ENCODE results near the gene CSF2.

Gene CSF2

DNA sequence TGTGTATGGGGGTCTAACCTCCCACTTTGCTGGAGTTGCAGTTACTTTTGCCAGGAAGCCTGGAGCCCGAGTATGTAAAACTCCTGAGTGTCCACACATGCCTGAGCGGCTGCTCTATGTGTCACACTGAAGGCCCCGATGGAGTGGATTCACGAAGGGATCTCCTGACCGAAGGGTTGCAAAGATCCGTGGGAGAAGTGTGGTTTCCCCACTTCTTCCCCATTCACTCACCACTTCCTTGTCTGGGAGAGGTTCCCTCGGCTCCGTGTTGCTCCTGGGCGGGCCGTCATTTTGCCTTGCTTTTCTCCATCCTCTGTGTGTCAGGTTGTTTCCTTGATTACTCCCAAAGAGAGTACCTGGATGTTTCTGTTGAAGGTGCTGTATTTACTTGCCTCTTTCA is 29.4 kb upstream of the CSF2 start:
- ChIA-PET POLR2A (no interaction called here), CTCF (interaction anchor here (0.9 kb wide), 1 partner anchor 19 kb away, joined by 3 read pairs; no protein-coding TSS in a partner anchor)
- TF ChIP-seq, protein P1, sequence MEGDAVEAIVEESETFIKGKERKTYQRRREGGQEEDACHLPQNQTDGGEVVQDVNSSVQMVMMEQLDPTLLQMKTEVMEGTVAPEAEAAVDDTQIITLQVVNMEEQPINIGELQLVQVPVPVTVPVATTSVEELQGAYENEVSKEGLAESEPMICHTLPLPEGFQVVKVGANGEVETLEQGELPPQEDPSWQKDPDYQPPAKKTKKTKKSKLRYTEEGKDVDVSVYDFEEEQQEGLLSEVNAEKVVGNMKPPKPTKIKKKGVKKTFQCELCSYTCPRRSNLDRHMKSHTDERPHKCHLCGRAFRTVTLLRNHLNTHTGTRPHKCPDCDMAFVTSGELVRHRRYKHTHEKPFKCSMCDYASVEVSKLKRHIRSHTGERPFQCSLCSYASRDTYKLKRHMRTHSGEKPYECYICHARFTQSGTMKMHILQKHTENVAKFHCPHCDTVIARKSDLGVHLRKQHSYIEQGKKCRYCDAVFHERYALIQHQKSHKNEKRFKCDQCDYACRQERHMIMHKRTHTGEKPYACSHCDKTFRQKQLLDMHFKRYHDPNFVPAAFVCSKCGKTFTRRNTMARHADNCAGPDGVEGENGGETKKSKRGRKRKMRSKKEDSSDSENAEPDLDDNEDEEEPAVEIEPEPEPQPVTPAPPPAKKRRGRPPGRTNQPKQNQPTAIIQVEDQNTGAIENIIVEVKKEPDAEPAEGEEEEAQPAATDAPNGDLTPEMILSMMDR (IDR thresholded peaks at IDR 0.05; ENCODE audit: insufficient read depth, low read length, missing control alignments): no peak
- H3K4me3 ChIP-seq (ENCODE audit: low read depth, low read length): no peak overlapping the region
- no peak for DNase-seq (ENCODE audit: low read depth, low spot score)

DNA sequence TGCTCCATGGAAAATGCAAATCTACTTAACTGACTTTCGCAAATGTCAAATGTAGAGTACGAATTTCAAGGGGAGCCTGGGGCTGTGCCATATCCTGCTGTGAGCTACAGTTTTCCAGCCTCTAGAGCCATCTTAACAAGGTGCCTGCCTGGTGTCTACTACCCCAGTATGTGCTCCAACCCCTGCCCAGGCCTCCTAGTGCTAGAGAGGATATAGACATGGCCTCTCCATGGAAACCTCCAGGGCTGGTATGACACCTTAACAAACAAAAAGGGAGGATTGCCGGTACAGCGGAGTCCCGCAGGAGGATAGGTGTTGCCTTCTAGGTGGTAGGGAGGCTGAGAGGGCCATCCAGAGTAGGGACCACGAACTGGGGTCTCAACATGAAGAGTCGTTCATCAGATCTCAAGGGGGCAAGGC is 26.7 kb upstream of the CSF2 start:
- DNase-seq (ENCODE audit: low read depth, low spot score): no peak
- TF ChIP-seq, protein P1 (IDR thresholded peaks at IDR 0.05; ENCODE audit: insufficient read depth, low read length, missing control alignments): no peak
- ChIA-PET POLR2A (no interaction called here), CTCF (interaction anchor here (0.9 kb wide), 1 partner anchor 16 kb away, joined by 5 read pairs; no protein-coding TSS in a partner anchor)
- H3K4me3 ChIP-seq (ENCODE audit: low read depth, low read length): no peak overlapping the region

DNA sequence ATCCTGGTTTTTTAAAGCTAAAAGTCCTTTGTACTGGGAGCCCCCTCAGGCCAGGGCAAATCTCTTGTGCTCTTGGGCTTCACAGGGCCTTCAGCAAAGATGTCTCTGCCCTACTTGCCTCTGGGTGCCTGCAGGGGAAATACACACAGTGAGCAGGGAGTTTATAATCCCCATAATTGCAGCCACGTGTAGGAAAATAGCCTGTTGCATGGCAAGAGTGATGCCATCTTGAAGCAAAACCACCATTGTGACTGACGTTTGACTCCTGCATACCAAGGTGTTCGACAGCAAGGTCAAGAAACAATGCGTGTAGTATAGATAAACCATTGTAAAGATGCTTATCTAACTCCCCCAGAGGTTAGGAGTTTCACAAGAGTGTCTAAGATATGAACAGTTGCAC is 24.5 kb upstream of the CSF2 start:
- TF ChIP-seq, protein P1 (IDR thresholded peaks at IDR 0.05; ENCODE audit: insufficient read depth, low read length, missing control alignments): no peak
- H3K4me3 ChIP-seq (ENCODE audit: low read depth, low read length): no peak overlapping the region
- ChIA-PET POLR2A (no interaction called here), CTCF (interaction anchor here (1.3 to 3.2 kb wide), 2 partner anchors 14 to 39 kb away, joined by 3 to 21 read pairs; no protein-coding TSS in a partner anchor)
- DNase-seq (ENCODE audit: low read depth, low spot score): no peak

DNA sequence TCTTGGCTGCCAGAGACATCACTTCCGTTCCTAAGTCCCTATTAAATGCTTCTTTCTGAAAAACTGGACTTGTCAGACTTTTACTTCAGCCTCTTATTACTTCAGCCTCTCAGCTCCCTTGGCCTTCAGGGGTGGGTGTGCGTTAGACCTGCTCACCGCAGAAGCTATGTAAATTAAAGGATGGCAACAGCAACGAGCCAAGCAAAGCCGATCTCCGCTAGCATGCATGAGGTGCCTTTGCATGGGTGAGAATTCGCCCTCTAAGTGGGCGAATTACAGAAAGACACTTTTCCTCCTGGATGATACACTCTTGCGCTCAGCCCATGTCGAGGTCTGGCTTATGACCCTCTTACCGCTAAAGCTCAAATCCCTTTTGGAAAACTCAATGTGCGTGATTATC is 24.0 kb upstream of the CSF2 start:
- CTCF ChIA-PET: interaction anchor here (1.3 to 3.2 kb wide), 2 partner anchors 13 to 39 kb away, joined by 3 to 21 read pairs; no protein-coding TSS in a partner anchor
- H3K4me3 ChIP-seq (ENCODE audit: low read depth, low read length): no peak overlapping the region
- POLR2A ChIA-PET: no interaction called here
- DNase-seq (ENCODE audit: low read depth, low spot score): no peak
- TF ChIP-seq, protein P1 (IDR thresholded peaks at IDR 0.05; ENCODE audit: insufficient read depth, low read length, missing control alignments): no peak

DNA sequence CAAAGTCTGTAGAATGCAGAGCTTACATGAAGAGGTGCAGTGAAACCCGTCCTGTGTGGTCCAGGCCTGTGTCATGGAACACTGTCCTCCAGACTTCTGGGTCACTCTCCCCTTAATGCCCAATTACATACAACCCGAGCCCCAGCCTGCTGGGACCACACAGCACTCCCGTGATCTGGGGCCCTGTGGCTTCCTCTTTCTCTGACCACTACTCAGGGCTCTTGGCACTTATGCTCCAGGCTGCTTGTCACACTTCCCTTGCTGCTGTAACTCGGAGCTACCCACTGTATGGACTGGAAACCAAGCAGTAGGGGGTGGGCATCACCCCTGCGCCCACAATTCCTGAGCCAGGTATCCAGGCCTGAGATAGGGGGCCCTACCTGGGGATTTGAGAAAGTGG is 23.5 kb upstream of the CSF2 start:
- H3K4me3 ChIP-seq (ENCODE audit: low read depth, low read length): no peak overlapping the region
- POLR2A ChIA-PET: no interaction called here
- TF ChIP-seq, protein P1 (IDR thresholded peaks at IDR 0.05; ENCODE audit: insufficient read depth, low read length, missing control alignments): no peak
- CTCF ChIA-PET: interaction anchor here (3.2 kb wide), 1 partner anchor 13 kb away, joined by 21 read pairs; no protein-coding TSS in a partner anchor
- no peak for DNase-seq (ENCODE audit: low read depth, low spot score)

DNA sequence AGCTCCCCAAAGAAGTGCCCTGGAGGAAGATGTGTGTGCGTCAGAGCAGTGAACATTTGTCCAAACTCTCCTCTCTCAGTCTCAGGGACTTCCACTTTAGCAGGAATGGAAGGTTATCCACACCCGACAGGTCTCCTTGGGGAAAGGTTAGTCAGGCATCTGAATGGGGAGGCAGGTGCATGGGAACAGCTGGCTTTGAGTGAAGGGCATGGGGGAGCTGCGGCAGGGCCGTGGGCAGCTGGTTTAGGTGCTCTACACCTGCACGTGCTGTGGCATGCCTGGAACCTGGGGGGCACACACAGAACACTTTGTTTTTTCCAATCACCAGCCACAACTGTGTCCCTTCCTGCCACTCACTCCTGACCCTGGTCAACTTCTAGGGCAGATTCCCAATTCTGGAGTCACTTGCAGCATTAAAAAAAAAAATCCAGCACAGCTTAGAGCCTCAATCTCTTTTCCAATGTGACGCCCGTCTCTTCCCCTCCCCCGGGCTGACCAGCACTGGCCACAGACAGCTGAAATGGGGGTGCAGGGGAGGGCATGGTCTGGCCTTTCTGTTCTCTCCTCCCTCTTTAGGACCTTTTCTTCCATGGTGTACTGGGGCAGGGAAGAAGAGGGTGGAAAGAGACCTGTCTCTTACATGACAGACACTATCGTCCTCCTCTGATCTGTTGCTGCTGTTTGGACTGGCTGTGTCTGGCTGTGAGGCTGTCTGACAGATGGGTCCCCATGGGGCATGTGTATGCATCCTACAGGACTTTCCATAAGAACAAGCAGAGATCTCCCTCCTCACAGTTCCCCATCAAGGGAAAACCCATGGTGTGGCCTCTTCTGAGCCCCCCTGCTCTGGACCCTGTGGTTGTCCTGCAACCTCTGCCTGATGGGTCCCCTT is 22.7 kb upstream of the CSF2 start:
- TF ChIP-seq, protein P1 (IDR thresholded peaks at IDR 0.05; ENCODE audit: insufficient read depth, low read length, missing control alignments): no peak
- ChIA-PET CTCF (interaction anchor here (3.2 to 6.3 kb wide), 2 partner anchors 12 kb away, joined by 21 to 61 read pairs; partner anchors contain the start of gene IL3), POLR2A (no interaction called here)
- no peak for DNase-seq (ENCODE audit: low read depth, low spot score)
- H3K4me3 ChIP-seq (ENCODE audit: low read depth, low read length): no peak overlapping the region

Measured in AG04449 (cell line).